Suppressor macrophage (primary cell): ENCODE results near the gene GOLPH3.

Experiments used
- DNase-seq, 4 experiments: peaks; one replicate each; pipeline ENCODE4 v3.0.0-alpha.2; 2020 to 2022

The GOLPH3 gene

DNA sequence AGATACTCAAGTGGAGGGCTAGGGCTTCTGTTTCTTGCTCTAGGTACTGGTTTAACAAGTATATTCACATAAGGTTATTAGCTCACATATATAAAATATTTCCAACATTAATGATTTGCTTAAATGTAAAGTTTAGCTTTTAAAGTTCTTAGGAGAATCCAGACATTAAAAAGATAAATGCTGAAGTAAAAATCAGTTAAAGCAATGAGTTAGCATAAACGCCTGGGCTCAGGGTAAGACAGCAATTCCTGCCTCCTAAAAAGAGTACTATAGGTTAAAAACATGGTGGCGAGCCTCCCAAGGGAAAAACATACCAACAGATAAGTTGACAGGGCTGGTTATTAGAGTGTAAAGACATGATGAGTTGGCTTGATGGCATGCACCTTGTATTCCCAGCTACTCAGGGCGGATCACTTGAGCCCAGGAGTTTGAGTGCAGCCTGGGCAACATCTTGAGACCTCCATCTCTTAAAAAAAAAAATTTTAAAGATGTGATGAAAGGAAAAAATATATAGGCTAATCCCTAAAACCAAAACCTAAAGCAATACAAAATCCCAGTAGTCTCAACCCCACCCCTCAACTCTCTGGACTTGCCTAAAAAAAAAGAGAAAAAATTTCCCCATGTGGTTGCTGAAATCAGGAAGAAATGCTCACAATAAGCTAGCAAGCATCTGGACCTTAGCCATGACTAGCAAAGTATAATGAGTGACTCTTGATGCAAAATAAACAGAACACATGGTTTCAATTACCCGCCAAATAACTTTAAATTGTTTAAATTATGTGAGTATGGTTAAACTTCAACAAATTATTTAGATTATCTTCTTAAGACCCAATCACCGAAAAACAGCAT is 3.6 kb downstream of the GOLPH3 start:
- DNase-seq, result peak in 2 of 4 experiments; percentile 34 to 40

DNA sequence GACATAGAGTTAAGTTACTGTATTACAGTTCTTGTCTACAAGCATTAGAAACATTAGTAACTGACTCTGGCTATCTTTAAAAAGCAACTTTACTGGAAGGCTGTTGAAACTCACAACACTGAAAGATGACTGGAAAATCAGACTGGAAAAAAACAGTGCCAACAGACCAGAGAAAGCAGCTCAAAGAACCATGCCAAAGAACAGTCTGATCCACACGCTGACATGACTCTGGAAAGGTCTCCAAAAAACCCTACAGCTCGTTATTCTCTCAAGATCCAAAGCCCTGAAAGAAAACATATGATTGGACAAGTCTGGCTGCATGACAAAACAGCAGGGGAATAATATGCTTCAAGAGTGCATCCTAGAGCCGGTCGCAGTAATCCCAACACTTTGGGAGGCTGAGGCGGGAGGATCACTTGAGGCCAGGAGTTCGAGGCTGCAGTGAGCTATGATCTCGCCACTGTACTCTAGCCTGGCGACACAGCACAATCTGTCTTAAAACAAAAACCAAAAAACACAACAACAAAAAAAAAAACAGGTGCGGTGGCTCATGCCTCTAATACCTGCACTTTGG is 5.6 kb downstream of the GOLPH3 start:
- DNase-seq, result no peak

DNA sequence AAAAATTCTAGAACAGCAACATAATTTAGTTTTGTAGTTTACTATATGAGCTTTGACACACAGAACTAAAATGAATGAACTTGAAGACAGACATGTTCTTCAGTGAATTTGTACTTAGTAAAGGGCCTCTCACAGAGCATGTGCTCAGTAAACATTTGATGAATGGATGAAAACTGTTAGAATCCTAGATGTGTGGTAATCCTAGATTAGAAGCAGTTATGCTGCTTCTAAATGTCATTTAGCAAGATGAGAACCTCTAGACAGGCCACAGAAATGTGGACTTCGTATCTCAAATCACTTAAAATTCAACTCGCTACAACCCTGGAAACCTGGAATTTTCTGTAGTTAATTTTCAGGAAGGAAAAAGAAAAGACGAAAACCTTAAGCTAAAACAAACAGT is 8.5 kb downstream of the GOLPH3 start:
- no peak for DNase-seq

DNA sequence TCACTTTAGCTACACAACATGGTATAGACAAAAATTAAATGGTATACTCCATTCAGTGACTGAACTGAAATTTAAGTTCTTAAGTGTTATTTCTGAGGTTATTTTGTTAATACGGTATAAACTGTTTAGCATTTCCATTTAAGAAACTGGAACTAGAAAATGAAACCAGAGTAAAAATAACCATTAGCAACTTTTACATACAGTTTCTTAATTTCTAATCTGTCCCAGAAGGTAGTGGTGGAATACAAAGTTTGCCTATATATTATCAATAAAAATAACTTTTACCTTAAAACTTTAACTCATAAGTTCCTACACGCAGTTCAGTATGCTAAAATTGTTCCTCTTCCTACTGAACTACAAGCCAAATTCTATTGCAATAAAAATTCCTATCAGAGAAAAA is 10.3 kb downstream of the GOLPH3 start:
- peak in 1 of 4 experiments; percentile 15 for DNase-seq

DNA sequence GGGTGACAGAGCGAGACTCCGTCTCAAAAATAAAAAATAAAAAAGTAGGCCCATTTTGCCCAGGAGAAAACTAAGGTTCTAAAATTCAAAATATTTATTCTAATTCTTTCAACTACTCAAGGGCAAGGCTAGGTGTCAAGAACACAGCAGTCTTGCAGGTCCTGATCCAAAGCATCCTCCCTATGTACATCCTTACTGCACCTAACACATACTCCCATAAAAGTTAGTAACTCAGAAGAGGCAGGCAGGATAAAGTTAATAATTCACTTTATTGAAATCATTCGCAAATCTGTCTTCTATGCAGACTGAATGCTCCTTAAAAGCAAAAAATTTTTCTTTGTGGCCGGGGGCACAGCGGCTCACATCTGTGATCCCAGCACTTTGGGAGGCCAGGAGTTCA is 11.1 kb downstream of the GOLPH3 start:
- no peak for DNase-seq

DNA sequence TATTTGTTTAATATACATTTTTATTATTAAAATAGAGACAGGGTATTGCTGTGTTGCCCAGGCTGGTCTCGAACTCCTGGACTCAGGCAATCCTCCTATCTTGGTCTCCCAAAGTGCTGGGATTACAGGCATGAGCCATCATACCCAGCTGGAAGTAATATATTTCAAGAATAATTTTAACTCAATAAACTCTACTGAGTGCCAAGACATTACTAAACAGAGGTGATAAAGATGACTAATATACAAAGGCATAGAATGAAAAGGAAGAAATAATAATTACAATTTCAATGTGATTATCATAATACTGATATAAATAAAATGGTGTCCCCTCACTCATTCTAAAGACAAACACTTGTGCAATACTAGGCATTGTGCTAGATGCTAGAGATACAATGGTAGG is 13.9 kb downstream of the GOLPH3 start:
- DNase-seq, result no peak

DNA sequence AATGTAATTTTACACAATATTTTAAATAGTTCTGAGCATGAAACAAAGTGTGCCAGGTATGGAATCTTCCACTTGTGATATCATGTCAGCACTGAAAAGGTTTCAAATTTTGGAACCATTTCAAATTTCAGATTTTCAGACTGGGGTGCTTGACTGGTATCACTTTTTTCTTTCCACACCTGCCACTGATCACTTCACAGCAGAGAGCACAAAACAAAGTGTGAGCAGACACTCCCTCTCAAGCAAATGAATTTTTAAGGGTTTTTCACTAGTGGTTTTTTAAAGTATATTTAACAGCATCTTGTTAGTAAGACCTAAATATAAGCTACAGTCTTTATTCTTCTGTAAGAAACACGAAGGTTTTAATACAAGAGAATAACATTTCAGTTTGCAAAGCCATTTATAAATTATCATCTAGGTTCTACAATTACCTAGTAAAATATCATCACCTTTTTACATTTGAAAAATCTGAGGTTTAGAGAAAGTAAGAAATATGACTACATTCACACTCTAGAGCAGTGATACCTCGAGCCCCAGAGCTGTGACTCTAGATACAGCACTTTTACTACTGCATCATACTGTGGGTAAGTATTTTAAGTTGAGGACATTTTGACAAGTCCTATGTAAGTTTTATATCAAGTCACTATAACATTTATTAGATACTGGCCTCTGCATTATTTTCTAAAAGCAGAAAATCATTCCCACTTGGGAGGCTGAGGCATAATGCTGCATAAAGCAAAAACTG is 14.6 kb downstream of the GOLPH3 start:
- DNase-seq, result no peak

DNA sequence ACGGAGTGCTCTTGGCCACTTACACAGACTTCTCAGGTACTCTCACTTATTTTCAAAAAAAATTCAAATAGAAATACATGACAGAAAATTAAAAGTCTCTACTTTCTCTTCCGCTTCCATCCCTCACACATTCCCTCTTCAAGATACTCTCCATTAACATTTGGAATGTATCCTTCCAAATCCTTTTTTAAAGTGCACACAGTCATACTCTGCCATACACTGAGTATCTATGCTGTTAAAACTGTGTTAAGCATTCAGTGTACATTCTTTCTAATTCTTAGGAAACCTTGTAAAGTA is 15.5 kb downstream of the GOLPH3 start:
- no peak for DNase-seq

DNA sequence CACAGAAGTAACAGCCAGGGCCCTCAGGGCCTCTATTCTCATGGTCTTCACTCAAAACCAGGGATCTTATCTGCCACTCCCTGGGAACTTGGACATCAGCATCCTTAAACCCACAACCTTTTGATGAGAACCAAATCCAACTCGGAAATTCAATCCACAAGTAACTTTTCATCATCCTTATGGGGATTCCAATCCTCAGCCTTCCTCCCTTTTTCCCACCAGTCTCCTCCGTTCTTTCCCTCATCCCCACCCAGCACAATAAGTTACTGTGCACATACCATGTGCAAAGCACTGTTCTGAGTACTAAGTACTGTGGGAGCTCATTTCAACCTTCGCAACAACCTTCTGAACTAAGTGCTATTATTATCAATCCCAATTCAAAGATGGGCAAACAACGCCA is 17.0 kb downstream of the GOLPH3 start:
- no peak for DNase-seq

DNA sequence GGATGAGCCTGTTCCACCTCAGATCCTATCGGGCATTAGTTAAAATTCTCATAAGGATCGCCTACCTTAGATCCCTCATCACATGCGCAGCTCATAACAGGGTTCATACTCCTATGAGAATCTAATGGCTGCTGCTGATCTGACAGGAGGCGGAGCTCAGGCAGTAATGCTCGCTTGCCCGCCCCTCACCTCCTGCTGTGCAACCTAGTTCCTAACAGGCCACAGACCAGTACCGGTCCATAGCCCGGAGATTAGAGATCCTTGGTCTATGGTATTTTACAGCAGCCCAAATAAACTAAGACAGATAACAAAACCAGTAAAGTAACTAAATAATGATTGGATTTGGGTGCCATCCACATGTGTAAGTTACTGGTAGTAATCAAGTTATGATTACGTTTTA is 17.5 kb downstream of the GOLPH3 start:
- no peak for DNase-seq

DNA sequence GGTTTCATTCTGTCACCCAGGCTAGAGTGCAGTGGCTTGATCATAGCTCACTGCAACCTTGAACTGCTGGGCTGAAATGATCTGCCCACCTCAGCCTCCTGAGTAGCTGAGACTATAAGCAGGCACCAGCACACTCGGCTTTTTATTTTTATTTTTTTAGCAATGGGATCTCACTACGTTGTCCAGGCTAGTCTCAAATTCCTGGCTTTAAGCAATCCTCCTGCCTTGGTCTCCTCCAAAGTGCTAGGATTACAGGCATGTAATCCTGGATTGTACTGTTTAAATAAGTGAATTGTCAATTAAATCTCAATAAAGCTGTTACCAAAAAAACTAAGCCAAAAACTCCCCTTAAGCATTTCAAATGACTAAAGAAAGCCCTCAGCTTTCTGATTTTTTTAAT is 18.9 kb downstream of the GOLPH3 start:
- no peak for DNase-seq

DNA sequence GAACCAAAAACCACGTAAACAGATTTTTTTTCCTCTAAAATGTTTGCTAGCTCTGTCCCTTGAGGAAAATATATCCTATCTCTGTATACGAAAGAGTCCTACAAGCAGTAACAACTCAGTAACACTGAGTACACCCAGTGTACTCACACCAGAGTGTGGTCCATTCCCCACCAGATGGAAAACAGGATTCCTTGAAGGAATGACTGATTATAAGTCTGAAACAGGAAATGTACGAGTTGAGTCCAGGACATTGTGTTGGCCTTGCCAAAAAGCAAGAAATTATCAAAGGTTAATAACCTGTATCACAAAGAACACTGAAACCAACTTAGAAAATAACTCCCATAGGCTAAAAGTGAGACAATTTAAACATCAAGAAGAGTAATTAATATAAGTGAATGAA is 20.4 kb downstream of the GOLPH3 start:
- DNase-seq, result no peak

DNA sequence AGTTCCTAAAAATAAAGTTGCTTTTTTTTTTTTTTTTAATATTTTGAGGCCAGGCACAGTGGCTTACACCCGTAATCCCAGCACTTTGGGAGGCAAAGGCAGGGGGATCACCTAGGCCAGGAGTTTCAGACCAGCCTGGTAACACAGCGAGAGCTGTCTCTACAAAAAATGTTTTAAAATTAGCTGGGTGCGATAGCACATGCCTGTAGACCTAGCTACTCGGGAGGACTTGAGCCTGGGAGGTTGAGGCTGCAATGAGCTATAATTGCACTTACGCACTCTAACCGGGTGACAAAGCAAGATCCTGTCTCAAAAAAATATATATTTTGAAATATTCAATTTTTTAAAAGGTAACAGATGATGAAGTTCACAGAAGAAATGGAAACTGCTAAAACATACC is 22.9 kb downstream of the GOLPH3 start:
- no peak for DNase-seq

DNA sequence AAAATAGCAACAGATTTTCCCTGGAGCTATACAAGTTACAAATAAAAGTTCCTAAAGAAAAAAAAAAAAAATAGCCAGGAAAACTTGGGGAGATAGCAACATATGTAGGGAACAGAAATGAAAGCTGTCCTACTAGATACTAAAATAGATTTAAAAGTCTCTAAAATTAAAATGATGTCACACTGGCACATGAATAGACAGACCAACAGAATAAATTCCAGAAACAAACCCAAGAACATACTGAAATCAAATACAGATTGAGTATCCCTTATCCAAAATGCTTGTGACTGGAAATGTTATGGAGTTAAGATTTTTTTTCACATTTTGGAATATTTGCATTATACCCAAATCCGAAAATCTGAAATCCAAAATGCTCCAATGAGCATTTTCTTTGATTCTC is 23.8 kb downstream of the GOLPH3 start:
- DNase-seq, result no peak

DNA sequence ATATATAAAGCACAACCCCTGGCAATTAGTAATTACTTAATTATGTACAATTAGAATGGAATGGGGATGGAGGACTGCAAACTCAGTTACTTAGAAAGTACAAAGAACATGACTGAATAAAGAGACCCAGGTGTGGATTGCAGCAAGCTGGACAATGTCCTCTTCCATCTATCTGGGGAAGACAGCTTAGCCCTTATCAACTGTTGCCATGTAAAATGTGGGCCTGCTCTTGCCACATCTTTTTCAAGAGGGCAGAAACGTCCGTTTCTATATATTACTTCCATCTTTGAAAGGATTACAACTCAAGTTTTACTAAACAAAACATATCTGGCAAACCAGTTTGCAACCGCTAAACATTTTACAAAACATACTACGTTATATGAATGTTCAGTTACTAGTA is 26.2 kb downstream of the GOLPH3 start:
- DNase-seq, result peak in 1 of 4 experiments; percentile 18

DNA sequence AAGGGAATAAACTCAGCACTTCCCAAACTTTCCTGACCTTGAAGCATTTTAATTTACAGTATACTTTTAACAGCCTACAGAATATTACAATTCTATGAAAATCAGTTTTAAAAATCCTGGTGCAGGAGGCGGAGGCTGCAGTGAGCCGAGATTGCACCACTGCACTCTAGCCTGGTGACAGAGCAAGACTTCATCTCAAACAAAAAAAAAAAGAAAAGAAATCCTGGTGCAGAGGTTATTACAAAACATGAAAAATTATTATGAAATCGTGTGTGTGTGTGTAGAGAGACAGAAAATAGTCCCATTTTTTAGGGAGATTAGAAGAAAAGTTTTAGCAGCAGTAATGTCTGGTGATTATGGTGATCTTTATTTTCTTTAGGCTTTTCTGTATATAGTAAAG is 26.9 kb downstream of the GOLPH3 start:
- DNase-seq, result peak in 3 of 4 experiments; percentile 15 to 66 (median 61)

DNA sequence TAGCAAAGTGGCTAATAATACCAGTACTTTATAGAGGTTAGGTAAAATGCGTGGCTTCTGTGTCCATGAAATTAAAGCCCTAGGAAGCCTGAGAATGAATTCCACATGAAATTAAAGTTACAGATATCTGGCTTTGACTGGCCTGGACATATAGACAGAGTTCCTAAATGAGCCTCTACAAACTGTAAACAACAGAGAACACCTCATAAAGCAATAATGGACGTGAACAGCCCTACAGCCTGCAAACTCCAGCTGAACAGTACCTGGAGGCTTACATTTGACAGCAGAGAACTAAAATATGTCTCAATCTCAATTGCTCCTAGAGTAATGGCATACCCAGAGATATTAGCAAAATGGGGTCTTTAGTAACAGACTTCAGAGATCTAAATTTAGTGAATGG is 28.7 kb downstream of the GOLPH3 start:
- no peak for DNase-seq

DNA sequence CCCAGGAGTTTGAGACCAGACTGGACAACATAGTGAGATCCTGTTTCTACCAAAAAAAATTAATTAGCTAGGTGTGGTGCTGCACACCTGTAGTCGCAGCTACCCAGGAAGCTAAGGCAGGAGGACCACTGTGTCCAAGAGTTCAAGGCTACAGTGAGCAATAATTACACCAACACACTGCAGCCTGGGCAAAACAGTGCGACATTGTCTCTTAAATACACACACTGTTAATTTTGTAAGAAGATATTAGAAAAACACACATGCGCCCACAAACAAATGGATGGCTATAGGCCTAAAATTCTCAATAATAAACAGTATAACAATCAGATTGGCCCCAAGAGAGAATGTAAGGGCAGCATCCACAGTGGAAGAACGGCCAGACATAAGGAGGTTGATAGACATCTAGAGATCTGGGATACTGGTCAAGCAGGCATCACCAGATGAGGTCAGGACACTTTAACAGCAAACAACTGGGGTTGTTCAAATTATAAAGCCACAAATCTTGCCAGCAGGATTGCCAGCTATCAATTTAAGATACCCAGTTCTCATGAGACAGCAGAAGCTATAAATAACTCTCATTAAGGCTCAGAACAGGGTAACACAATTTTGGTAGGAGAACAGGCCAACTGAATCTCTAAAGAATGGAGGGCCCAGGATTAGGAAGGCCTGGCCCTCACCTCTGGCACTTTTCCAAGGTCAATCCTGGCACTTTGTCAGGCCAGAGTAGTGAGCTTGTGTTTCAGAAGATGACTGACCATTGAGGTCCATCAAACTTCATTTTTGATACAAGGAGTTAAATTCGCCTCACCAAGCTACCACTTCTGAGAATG is 29.5 kb downstream of the GOLPH3 start:
- DNase-seq, result no peak

DNA sequence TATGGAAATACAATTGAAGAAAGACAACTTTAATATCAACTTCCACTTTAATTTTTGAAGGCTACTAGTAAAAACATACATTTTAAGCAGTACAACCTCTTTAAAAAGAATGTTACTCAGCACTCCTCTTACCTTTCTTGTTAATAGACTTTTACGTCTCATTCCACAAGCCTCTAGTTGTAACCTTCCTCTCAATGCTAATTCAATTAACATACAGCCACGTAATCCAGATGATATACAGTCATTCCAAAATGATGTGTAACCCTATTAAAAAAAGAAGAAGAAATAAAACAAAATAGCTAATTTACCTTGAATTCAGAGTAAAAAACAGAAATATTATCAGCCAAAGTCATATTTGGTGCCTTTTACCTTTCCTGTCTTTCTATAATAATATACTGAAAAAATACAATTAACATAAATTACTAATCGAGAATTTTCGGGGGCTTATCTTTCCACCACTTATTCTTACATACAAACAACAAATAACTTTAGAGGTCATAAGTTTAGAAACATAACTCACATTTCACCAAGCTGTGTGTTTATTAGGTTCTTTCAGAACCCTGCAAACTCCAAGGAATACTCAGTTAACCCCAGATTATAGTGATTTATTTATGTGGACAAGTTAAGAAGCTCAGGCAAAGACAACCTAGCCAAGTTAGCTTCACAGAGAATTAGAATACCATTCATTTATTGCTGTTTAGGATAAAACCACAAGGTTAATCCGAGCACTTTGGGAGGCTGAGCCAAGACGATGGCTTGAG is 30.3 kb downstream of the GOLPH3 start:
- no peak for DNase-seq

DNA sequence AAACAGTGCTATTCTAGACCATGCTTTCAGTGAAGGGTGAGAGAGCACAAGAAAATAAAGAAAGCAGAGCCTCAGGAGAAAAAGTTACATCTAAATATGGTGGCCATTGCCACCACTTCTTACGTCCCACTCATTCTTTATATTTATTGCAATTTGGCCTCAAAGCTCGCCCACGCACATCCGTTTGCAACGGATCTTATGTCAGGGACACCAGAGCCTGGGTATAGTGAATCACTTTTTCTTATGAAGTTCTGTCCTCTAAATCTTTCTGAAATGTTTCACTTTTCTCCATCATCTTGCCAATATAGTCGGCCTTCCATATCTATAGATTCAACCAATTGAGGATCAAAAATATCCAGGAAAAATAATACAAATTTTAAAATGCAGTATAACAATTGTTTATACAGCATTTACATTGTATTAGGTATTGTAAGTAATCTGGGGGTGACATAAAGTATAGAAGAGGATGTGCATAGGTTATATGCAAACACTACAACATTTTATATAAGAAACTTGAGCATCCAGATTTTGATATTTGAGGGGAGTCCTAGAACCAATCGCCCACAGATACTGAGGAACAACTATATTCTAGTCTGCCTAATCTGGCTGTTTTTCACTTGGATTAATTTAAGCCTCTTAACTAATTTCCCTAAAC is 35.2 kb downstream of the GOLPH3 start:
- peak; percentile 61 to 83 (median 74) for DNase-seq

DNA sequence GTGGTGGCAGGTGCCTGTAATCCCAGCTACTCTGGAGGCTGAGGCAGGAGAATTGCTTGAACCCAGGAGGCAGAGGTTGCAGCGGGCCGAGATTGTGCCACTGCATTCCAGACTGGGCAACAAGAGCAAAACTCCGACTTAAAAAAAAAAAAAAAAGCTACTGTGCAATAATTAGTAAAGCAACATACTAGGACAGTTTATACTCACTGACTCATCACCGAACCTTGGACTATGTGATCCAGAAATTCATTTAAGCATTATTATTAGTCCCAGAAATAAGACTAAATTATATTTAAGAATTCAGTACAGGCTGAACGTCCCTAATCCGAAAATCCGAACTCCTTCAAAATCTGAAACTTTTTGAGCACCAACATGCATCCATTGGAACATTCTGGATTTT is 37.8 kb downstream of the GOLPH3 start:
- no peak for DNase-seq

DNA sequence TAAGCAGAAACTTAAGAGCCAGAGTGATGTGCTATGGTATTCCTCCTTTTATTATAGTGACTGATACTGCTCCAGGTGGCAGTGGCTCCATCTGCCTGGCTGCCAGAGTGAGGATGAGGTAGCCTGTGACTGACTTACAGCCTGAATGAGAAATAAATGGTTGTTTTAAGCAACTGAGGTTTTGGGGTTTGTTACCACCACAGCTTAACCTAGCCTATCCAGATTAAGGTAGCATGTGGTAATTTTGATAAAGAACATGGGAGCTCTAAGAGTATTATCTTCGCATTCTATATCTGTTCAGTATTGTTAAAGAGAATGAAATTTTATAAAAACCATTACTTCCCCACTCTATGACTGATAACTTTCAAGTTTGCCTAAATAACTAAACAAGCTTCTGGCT is 39.0 kb downstream of the GOLPH3 start:
- no peak for DNase-seq
